MM.1S (cell line): Measurements from ENCODE around the gene LHFPL2.

Experiments
- CTCF ChIP-seq: fragments of 300-600 bp; sonication (generic); IDR thresholded peaks from 2 replicates; pipeline ENCODE4 v1.5.1; 2016; ENCODE audit warnings: antibody characterized with exemption, low read length, mixed read lengths
- EZH2 ChIP-seq: fragments of 300-600 bp; sonication (generic); optimal IDR thresholded peaks from 2 replicates; pipeline ENCODE3; 2017; ENCODE audit warnings: low read depth, mild to moderate bottlenecking, antibody characterized with exemption, low read length, mixed read lengths

GRCh38 chr5:78671609-78672008 lies 23.0 kb upstream of the LHFPL2 start:
- TF ChIP-seq CTCF (no peak), EZH2 (no peak)
